ENCODE data around the gene UBE2K. TPM values are rescaled to one million over a fixed set of nuclear protein-coding genes. Genes with fewer than 3 reads are reported as not detected.
"Not testable (repeated sequence)": the region's sequence is repeated elsewhere in the genome, so short reads cannot be mapped to it uniquely, and the experiment has no call there.

Gene UBE2K
- total RNA-seq, 1 donor from 2014 or later: 21.4 TPM

DNA sequence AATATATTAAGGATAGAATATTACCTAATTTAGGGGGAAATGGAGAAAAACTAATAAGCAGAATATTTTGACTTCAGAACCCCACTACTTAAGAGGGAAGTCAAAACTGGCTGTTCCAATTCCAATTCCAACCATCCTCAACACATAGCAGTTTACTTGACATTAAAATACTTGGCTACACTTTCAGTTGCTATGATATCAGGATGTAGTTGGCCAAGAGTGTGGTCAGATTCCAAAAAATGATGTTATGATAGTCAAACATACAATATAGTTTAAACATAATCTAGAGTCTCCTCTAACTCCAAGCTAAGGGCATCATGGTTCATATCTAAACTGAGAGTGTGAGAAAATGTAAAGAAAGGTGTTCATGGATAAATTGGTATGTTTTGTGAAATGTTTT is 42.7 kb upstream of the UBE2K start:
- Histone ChIP-seq H3K4me1 (no peaks in the 10 kb centered on the region), H3K27me3 (no peaks in the 10 kb centered on the region), H3K9me3 (no peaks in the 10 kb centered on the region), H3K36me3 (no peaks in the 10 kb centered on the region), H3K27ac (no peak overlapping the region), H3K4me3 (no peak overlapping the region)
- intact Hi-C loops (cut with DNase I): no loop called here
- DNase-seq (ENCODE audit: extremely low spot score in 2 of 2): no peak
- TF ChIP-seq POLR2A (IDR thresholded peaks at IDR 0.05) (no peak), POLR2AphosphoS5 (IDR thresholded peaks at IDR 0.05; ENCODE audit: insufficient read depth in 1 of 2, low read depth in 1 of 2) (no peak)
- TF ChIP-seq, protein P1, sequence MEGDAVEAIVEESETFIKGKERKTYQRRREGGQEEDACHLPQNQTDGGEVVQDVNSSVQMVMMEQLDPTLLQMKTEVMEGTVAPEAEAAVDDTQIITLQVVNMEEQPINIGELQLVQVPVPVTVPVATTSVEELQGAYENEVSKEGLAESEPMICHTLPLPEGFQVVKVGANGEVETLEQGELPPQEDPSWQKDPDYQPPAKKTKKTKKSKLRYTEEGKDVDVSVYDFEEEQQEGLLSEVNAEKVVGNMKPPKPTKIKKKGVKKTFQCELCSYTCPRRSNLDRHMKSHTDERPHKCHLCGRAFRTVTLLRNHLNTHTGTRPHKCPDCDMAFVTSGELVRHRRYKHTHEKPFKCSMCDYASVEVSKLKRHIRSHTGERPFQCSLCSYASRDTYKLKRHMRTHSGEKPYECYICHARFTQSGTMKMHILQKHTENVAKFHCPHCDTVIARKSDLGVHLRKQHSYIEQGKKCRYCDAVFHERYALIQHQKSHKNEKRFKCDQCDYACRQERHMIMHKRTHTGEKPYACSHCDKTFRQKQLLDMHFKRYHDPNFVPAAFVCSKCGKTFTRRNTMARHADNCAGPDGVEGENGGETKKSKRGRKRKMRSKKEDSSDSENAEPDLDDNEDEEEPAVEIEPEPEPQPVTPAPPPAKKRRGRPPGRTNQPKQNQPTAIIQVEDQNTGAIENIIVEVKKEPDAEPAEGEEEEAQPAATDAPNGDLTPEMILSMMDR (IDR thresholded peaks at IDR 0.05): no peak

DNA sequence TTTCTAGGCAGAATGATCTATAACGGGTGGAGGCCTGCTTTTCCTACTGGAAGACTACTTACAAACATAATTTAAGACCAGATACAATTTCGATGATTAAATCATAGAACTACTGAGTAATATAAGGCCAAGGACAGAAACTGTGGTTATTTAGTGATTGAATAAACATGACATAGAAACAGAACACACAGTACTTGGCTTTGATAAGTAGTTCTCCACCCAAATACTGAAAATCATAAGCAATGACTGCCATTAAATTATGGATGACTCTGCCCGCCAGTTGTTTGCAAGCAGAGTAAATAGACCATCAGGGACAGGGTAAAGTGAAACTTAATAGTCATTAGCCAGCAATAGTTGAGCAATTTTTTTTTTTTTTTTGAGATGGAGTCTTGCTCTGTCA is 42.1 kb upstream of the UBE2K start:
- no peak for DNase-seq (ENCODE audit: extremely low spot score in 2 of 2)
- Histone ChIP-seq H3K36me3 (no peaks in the 10 kb centered on the region), H3K4me1 (no peaks in the 10 kb centered on the region), H3K27ac (no peak overlapping the region), H3K4me3 (no peak overlapping the region), H3K27me3 (no peaks in the 10 kb centered on the region), H3K9me3 (no peaks in the 10 kb centered on the region)
- TF ChIP-seq, protein P1 (IDR thresholded peaks at IDR 0.05): no peak
- TF ChIP-seq POLR2AphosphoS5 (IDR thresholded peaks at IDR 0.05; ENCODE audit: insufficient read depth in 1 of 2, low read depth in 1 of 2): peak; percentile 9 to 81
- intact Hi-C loops (cut with DNase I): no loop called here

DNA sequence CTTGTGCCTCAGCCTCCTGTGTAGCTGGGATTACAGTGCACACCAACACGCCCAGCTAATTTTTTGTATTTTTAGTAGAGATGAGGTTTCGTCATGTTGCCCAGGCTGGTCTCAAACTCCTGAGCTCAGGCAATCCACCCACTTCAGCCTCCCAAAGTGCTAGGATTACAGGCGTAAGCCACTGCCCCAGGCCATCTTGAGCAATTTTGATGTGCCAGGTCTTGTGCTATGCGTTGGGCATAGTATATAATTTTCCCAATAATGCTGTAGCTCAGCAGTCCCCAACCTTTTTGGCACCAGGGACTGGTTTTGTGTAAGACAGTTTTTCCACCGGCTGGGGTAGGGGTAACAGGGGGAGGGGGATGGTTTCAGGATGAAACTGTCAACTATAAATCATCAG is 41.3 kb upstream of the UBE2K start:
- H3K27ac ChIP-seq; H3K36me3 ChIP-seq; H3K27me3 ChIP-seq; H3K4me3 ChIP-seq; intact Hi-C loops (cut with DNase I); H3K4me1 ChIP-seq; DNase-seq (ENCODE audit: extremely low spot score in 2 of 2); H3K9me3 ChIP-seq: not testable (repeated sequence)

DNA sequence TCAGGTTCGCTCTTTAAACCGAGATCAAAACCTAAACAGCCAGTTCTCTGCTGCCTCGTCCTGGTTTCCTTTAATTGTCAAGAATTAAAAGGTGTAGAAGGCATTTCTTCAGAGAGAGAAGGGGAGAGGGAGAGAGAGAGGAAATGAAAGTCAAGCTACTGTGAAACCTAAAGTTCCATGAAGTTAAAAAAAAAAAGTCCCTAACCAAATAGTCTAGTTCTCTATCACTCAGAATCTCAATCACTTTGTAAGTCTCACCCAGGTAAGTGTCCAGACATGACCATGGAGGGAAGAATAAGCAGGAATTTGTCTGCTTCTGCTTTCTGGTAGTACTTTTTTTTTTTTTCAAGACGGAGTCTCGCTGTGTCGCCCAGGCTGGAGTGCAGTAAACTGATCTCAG is 40.5 kb upstream of the UBE2K start:
- TF ChIP-seq POLR2A (IDR thresholded peaks at IDR 0.05) (no peak), POLR2AphosphoS5 (IDR thresholded peaks at IDR 0.05; ENCODE audit: insufficient read depth in 1 of 2, low read depth in 1 of 2) (no peak)
- TF ChIP-seq, protein P1 (IDR thresholded peaks at IDR 0.05): no peak

DNA sequence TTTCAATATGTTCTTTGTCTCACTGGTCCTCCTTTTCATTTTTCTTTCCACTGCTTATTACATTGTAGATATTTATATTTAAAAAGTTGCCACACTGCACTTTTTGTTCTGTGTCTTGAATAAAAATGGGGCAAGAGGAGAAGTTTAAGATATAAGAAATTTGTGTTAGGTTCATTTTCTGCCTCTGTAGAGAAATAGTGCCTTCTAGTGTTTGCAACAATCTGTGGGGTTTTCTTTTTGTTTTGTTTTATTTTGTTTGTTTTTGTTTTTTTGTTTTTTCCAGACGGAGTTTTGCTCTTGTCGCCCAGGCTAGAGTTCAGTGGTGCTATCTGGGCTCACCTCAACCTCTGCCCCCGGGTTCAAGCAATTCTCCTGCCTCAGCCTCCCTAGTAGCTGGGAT is 39.2 kb upstream of the UBE2K start:
- no peaks in the 10 kb centered on the region for H3K9me3 ChIP-seq
- DNase-seq (ENCODE audit: extremely low spot score in 2 of 2): no peak
- H3K36me3 ChIP-seq: no peaks in the 10 kb centered on the region
- no peaks in the 10 kb centered on the region for H3K4me1 ChIP-seq
- no peak overlapping the region for H3K27ac ChIP-seq
- H3K27me3 ChIP-seq: no peaks in the 10 kb centered on the region
- intact Hi-C loops (cut with DNase I): no loop called here
- H3K4me3 ChIP-seq: no peak overlapping the region
- no peak for TF ChIP-seq POLR2A (IDR thresholded peaks at IDR 0.05)
- TF ChIP-seq POLR2AphosphoS5 (IDR thresholded peaks at IDR 0.05; ENCODE audit: insufficient read depth in 1 of 2, low read depth in 1 of 2): no peak
- TF ChIP-seq, protein P1 (IDR thresholded peaks at IDR 0.05): no peak

More for the DNA sequence above, 40.5 kb upstream of the UBE2K start:
- no peak for DNase-seq (ENCODE audit: extremely low spot score in 2 of 2)
- Histone ChIP-seq H3K27me3 (no peaks in the 10 kb centered on the region), H3K4me3 (no peak overlapping the region), H3K4me1 (no peaks in the 10 kb centered on the region), H3K9me3 (no peaks in the 10 kb centered on the region), H3K27ac (peak overlapping the region; percentile 18), H3K36me3 (no peaks in the 10 kb centered on the region)
- intact Hi-C loops (cut with DNase I): no loop called here

DNA sequence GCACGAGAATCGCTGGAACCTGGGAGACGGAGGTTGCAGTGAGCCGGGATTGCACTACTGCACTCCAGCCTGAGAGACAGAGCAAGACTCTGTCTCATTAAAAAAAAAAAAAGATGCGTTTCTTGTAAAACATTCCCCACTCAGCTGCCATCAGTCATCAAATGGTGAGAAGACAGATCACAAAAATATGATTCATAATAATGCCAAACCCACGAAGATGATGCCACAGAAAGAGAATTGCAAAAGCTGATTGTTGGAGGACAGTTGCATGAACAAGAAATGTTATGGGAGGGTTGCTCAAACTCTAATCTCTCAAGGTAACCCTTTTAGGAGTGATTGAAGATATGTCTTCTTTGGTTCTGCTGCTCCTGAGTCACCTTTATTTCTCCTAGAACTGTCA is 37.9 kb upstream of the UBE2K start:
- Histone ChIP-seq H3K9me3 (no peaks in the 10 kb centered on the region), H3K4me3 (no peak overlapping the region), H3K27me3 (no peaks in the 10 kb centered on the region), H3K27ac (no peak overlapping the region), H3K4me1 (no peaks in the 10 kb centered on the region), H3K36me3 (no peaks in the 10 kb centered on the region)
- no peak for DNase-seq (ENCODE audit: extremely low spot score in 2 of 2)
- TF ChIP-seq POLR2AphosphoS5 (IDR thresholded peaks at IDR 0.05; ENCODE audit: insufficient read depth in 1 of 2, low read depth in 1 of 2) (no peak), POLR2A (IDR thresholded peaks at IDR 0.05) (no peak)
- TF ChIP-seq, protein P1 (IDR thresholded peaks at IDR 0.05): no peak
- intact Hi-C loops (cut with DNase I): no loop called here

Measured in vagina (tissue), 2 donors.